Measurements from ENCODE around the gene SPTBN4. TPM values are rescaled to one million over a fixed set of nuclear protein-coding genes. Genes with fewer than 3 reads are reported as not detected.
"Not testable (repeated sequence)": the region's sequence is repeated elsewhere in the genome, so short reads cannot be mapped to it uniquely, and the experiment has no call there.

Gene SPTBN4
- total RNA-seq, 2 experiments from 2014 or later: 0.39 to 0.40 TPM

DNA sequence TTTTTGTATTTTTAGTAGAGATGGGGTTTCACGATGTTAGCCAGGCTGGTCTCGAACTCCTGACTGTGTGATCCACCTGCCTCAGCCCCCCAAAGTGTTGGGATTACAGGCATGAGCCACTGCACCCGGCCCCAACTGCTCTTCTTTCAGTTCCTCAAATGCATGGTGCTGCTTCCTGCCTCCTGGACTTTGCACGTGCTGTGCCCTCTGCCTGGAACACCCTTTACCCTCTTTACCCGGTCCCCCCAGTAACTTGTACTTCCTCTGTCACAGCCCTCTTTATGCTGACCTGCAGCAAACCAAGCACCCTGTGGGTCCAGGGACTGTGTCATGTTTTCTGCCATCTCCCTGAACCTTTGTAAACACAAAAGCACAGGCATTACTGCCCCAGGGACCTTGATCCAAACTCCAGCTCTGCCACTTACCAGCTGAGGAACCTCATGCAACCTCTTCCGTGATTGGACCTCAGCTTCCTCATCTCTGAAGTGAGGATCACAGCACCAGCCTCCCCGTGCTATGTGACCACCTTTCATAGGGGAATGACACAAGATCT lies 5.1 kb upstream of the SPTBN4 start:
- Mint-ChIP-seq H3K36me3 (no peaks in the 10 kb centered on the region), H3K27ac (no peak overlapping the region), H3K27me3 (peaks cover 7% of the 10 kb centered on the region), H3K4me1 (peaks cover 22% of the 10 kb centered on the region), H3K9me3 (no peaks in the 10 kb centered on the region), H3K4me3 (no peak overlapping the region)
- ATAC-seq (ENCODE audit: low read depth): no peak
- no peak for DNase-seq
- POLR2A ChIA-PET: no interaction called here

GRCh38 chr19:40463587-40464037 lies 3.2 kb upstream of the SPTBN4 start:
- H3K4me1 Mint-ChIP-seq: peaks cover 23% of the 10 kb centered on the region
- H3K27ac Mint-ChIP-seq; H3K9me3 Mint-ChIP-seq; ATAC-seq (ENCODE audit: low read depth); H3K4me3 Mint-ChIP-seq; H3K36me3 Mint-ChIP-seq; DNase-seq: not testable (repeated sequence)
- H3K27me3 Mint-ChIP-seq: peaks cover 18% of the 10 kb centered on the region
- POLR2A ChIA-PET: interaction anchor here (0.7 to 1.0 kb wide), 3 partner anchors 20 to 146 kb away, joined by 3 to 4 read pairs (median 3); no protein-coding TSS in a partner anchor

- Mint-ChIP-seq H3K36me3 (no peaks in the 10 kb centered on the region), H3K27me3 (peaks cover 21% of the 10 kb centered on the region), H3K9me3 (no peaks in the 10 kb centered on the region), H3K27ac (peak overlapping the region; percentile 79), H3K4me3 (peak overlapping the region; percentile 73), H3K4me1 (peaks cover 24% of the 10 kb centered on the region)
- no peak for ATAC-seq (ENCODE audit: low read depth)
- DNase-seq: peak; percentile 73
- POLR2A ChIA-PET: interaction anchor here (0.6 to 1.9 kb wide), 5 partner anchors 21 to 1019 kb away, joined by 3 to 12 read pairs (median 4); partner anchors contain the start of gene SUPT5H
Observed at GRCh38 chr19:40464059-40465024, 2.5 kb upstream of the SPTBN4 start.

GRCh38 chr19:40465025-40465556 lies 1.7 kb upstream of the SPTBN4 start:
- POLR2A ChIA-PET: interaction anchor here (1.0 to 1.9 kb wide), 6 partner anchors 22 to 191 kb away, joined by 3 to 12 read pairs (median 4); no protein-coding TSS in a partner anchor
- ATAC-seq (ENCODE audit: low read depth): peak; percentile 0

GRCh38 chr19:40465557-40466218 lies 1.1 kb upstream of the SPTBN4 start, which contains the start of gene BLVRB:
BLVRB (minus strand) TSS chr19:40465745; CDS start chr19:40465688, 57 bp downstream.
- POLR2A ChIA-PET: interaction anchor here (0.9 to 1.9 kb wide), 8 partner anchors 22 to 191 kb away, joined by 3 to 12 read pairs (median 4); partner anchors contain the start of genes C19orf47 and PLD3
- Mint-ChIP-seq H3K27me3 (peaks cover 21% of the 10 kb centered on the region), H3K27ac (peak within 1 kb of the TSS; percentile 79), H3K4me1 (peaks cover 24% of the 10 kb centered on the region), H3K36me3 (no peaks in the 10 kb centered on the region), H3K4me3 (peak within 1 kb of the TSS; percentile 73), H3K9me3 (no peaks in the 10 kb centered on the region)
- ATAC-seq (ENCODE audit: low read depth) (peak; percentile 85), DNase-seq (peak; percentile 100)

More at GRCh38 chr19:40465025-40465556, 1.7 kb upstream of the SPTBN4 start:
- H3K4me3 Mint-ChIP-seq: peak overlapping the region; percentile 73
- H3K27ac Mint-ChIP-seq: peak overlapping the region; percentile 79
- H3K27me3 Mint-ChIP-seq: peaks cover 21% of the 10 kb centered on the region
- no peaks in the 10 kb centered on the region for H3K36me3 Mint-ChIP-seq
- no peak for DNase-seq
- no peaks in the 10 kb centered on the region for H3K9me3 Mint-ChIP-seq
- peaks cover 24% of the 10 kb centered on the region for H3K4me1 Mint-ChIP-seq

GRCh38 chr19:40466219-40466984 lies 399 bp upstream of the SPTBN4 start:
- DNase-seq: no peak
- H3K9me3 Mint-ChIP-seq: no peaks in the 10 kb centered on the region
- H3K4me3 Mint-ChIP-seq: peak overlapping the region; percentile 73
- H3K4me1 Mint-ChIP-seq: peaks cover 24% of the 10 kb centered on the region
- peaks cover 21% of the 10 kb centered on the region for H3K27me3 Mint-ChIP-seq
- H3K36me3 Mint-ChIP-seq: no peaks in the 10 kb centered on the region
- POLR2A ChIA-PET: interaction anchor here (0.9 to 1.9 kb wide), 8 partner anchors 23 to 192 kb away, joined by 3 to 12 read pairs (median 4); partner anchors contain the start of genes C19orf47 and PLD3
- peak overlapping the region; percentile 28 for H3K27ac Mint-ChIP-seq
- no peak for ATAC-seq (ENCODE audit: low read depth)

- Mint-ChIP-seq H3K27ac (no peak overlapping the region), H3K27me3 (peaks cover 21% of the 10 kb centered on the region), H3K4me3 (no peak overlapping the region), H3K4me1 (peaks cover 22% of the 10 kb centered on the region), H3K36me3 (no peaks in the 10 kb centered on the region), H3K9me3 (no peaks in the 10 kb centered on the region)
- ATAC-seq (ENCODE audit: low read depth): no peak
- no peak for DNase-seq
- POLR2A ChIA-PET: no interaction called here
Observed at GRCh38 chr19:40469011-40469410, 2.2 kb downstream of the SPTBN4 start.

DNA sequence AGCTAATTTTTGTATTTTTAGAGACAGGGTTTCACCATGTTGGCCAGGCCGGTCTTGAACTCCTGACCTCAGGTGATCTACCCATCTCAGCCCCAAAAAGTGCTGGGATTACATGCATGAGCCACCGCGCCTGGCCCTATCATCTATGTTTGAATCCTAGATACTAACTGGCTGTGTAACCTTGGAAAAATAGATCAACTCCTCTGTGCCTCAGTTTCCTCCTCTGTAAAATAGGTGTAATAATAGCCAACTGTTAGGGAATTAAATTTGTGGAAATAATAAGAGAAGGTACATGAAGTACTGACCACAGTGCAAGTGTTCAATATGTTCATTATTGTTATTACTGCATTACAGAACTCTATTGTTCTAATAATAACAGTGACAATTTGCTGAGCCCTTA lies 4.3 kb downstream of the SPTBN4 start:
- H3K27me3 Mint-ChIP-seq: peaks cover 20% of the 10 kb centered on the region
- no peak for ATAC-seq (ENCODE audit: low read depth)
- H3K4me1 Mint-ChIP-seq: peaks cover 8% of the 10 kb centered on the region
- no peak for DNase-seq
- POLR2A ChIA-PET: no interaction called here
- no peak overlapping the region for H3K4me3 Mint-ChIP-seq
- H3K9me3 Mint-ChIP-seq: no peaks in the 10 kb centered on the region
- H3K36me3 Mint-ChIP-seq: no peaks in the 10 kb centered on the region
- no peak overlapping the region for H3K27ac Mint-ChIP-seq

DNA sequence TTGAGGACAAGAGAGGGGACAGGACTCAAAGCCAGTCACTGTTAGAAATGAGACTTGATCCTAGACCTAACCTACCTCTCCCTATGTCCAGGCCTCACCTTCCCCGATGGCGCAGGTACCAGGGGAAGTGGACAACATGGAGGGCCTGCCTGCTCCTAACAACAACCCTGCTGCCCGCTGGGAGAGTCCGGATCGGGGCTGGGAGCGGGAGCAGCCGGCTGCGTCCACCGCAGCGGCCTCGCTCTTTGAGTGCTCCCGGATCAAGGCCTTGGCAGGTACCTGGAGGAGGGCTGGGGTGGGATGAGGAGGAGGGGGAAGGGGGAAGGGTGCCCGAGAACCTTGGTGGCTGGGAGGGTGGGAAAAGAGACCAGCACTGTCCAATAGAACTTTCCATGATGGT lies 5.7 kb downstream of the SPTBN4 start:
- no peaks in the 10 kb centered on the region for H3K36me3 Mint-ChIP-seq

DNA sequence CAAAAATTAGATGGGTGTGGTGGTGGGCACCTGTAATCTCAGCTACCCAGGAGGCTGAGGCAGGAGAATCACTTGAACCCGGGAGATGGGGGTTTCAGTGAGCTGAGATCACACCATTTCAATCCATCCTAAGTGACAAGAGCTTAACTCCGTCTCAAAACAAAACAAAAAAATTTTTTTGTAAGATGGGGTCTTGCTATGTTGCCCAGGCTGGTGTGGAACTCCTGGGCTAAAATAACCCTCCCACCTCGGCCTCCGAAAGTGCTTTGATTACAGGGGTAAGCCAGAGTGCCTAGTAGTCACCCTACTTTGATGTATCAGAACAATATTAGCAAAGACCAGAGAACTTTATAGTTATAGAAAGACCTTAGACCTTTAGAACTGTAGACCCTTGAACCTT lies 7.9 kb downstream of the SPTBN4 start:
- no peak for DNase-seq
- POLR2A ChIA-PET: no interaction called here
- no peaks in the 10 kb centered on the region for H3K27me3 Mint-ChIP-seq
- H3K9me3 Mint-ChIP-seq: no peaks in the 10 kb centered on the region
- H3K4me3 Mint-ChIP-seq: no peak overlapping the region
- no peaks in the 10 kb centered on the region for H3K4me1 Mint-ChIP-seq
- no peaks in the 10 kb centered on the region for H3K36me3 Mint-ChIP-seq
- H3K27ac Mint-ChIP-seq: no peak overlapping the region
- no peak for ATAC-seq (ENCODE audit: low read depth)

More for the DNA sequence above, 5.7 kb downstream of the SPTBN4 start:
- Mint-ChIP-seq H3K27ac (no peak overlapping the region), H3K27me3 (peaks cover 14% of the 10 kb centered on the region), H3K4me1 (peaks cover 2% of the 10 kb centered on the region), H3K4me3 (no peak overlapping the region), H3K9me3 (no peaks in the 10 kb centered on the region)
- DNase-seq: no peak
- POLR2A ChIA-PET: no interaction called here
- no peak for ATAC-seq (ENCODE audit: low read depth)

- not testable (repeated sequence) for H3K27me3 Mint-ChIP-seq; ATAC-seq (ENCODE audit: low read depth)
Observed at GRCh38 chr19:40475878-40476644, 9.3 kb downstream of the SPTBN4 start.

More at GRCh38 chr19:40475878-40476644, 9.3 kb downstream of the SPTBN4 start:
- not testable (repeated sequence) for H3K27ac Mint-ChIP-seq, H3K36me3 Mint-ChIP-seq, H3K9me3 Mint-ChIP-seq, DNase-seq, H3K4me1 Mint-ChIP-seq, H3K4me3 Mint-ChIP-seq
- POLR2A ChIA-PET: interaction anchor here (0.6 kb wide), 1 partner anchor 54 kb away, joined by 3 read pairs; no protein-coding TSS in a partner anchor

All from activated naive CD8-positive, alpha-beta T cell treated with anti-CD3 and anti-CD28 coated beads, Interleukin-2, amount 10 ng/mL, durations not matched to agents 7 days and 5 days (primary cell).